Measurements from ENCODE around the gene GOSR1.
"Not testable (repeated sequence)": the region's sequence is repeated elsewhere in the genome, so short reads cannot be mapped to it uniquely, and the experiment has no call there.

GOSR1 gene

DNA sequence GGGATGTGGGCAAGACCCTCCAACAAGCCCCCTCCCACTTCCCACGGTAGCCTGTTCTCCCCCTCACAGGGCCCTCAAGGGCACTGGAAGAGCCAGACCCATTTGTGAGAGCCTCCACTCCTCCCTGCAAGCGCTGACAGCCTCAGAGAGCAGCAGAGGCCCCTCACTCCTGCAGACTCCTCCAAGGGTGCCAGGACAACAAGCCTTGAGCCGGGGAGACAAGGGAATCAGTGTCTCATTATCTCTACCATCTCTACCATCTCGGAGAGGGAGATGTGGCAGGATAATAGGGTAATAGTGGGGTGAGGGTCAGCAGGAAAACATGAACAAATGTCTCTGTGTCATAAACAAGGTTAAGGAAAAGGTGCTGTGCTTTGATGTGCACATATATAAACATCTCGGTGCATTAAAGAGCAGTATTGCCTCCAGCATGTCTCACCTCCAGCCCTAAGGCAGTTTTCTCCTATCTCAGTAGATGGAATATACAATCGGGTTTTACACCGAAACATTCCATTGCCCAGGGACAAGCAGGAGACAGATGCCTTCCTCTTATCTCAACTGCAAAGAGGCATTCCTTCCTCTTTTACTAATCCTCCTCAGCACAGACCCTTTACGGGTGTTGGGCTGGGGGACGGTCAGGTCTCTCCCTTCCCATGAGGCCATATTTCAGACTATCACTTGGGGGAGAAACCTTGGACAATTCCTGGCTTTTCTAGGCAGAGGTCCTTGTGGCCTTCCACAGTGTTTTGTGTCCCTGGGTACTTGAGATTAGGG, 86.1 kb downstream of the GOSR1 start:
- not testable (repeated sequence) for DNase-seq (ENCODE audit: low spot score)

DNA sequence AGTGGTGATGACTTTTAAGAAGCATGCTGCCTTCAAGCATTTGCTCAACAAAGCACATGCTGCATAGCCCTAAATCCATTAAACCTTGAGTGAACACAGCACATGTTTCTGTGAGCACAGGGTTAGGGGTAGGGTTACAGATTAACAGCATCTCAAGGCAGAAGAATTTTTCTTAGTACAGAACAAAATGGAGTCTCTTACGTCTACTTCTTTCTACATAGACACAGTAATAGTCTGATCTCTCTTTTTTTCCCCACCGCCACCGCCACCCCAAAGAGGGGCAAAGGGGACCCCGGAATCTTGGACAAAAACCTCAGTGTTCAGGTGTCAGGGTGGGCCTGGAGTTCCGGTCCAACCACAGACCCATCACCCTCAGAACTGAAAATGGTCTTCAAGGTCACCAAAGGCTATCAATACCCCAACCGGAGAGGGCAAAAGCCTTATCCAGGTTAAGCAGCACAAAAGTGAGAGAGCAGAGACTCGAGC, 86.7 kb downstream of the GOSR1 start:
- DNase-seq (ENCODE audit: low spot score), result not testable (repeated sequence)

- not testable (repeated sequence) for DNase-seq (ENCODE audit: low spot score)
Measured at GRCh38 chr17:30564422-30565072, 87.3 kb downstream of the GOSR1 start.

GRCh38 chr17:30565073-30565935, 88.1 kb downstream of the GOSR1 start:
- no peak for DNase-seq (ENCODE audit: low spot score)

- DNase-seq (ENCODE audit: low spot score), result not testable (repeated sequence)
Measured at GRCh38 chr17:30566104-30566503, 88.9 kb downstream of the GOSR1 start.

DNA sequence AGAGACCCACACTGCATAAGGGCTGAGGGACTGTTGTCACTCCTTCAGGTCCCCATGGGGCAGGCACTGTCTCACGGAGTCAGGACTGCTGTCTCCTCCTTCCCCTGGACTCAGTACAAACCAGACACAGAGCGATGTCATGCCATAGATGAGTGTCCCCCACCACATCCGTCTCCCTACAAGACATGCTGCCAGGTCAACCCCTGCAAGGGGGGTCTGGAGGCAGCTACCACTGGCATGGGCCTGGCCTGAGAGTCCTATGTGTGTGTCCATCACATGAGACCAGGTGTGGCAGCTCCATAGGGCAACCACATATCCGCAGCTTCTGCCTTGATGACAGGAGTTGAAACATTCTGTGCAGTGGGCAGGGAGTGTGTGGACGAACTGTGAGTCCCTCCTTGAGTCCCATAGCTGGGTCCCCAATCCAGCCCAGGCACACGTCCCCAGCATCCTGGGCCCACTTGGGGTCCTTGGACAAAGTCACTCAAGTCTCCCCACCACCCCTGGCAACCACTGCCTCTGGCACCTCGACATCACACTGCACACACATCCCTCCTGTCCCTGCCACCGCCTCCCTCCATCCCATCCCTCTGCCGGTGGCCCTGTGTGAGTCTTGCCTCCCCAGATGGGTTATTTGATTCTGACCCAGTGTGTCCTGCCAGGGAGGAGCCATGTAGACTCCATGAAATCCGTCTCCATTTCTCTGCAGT, 89.5 kb downstream of the GOSR1 start:
- not testable (repeated sequence) for DNase-seq (ENCODE audit: low spot score)

- DNase-seq (ENCODE audit: low spot score), result no peak
Measured at GRCh38 chr17:30567231-30568116, 90.3 kb downstream of the GOSR1 start.

GRCh38 chr17:30568117-30568430, 90.9 kb downstream of the GOSR1 start:
- no peak for DNase-seq (ENCODE audit: low spot score)

DNA sequence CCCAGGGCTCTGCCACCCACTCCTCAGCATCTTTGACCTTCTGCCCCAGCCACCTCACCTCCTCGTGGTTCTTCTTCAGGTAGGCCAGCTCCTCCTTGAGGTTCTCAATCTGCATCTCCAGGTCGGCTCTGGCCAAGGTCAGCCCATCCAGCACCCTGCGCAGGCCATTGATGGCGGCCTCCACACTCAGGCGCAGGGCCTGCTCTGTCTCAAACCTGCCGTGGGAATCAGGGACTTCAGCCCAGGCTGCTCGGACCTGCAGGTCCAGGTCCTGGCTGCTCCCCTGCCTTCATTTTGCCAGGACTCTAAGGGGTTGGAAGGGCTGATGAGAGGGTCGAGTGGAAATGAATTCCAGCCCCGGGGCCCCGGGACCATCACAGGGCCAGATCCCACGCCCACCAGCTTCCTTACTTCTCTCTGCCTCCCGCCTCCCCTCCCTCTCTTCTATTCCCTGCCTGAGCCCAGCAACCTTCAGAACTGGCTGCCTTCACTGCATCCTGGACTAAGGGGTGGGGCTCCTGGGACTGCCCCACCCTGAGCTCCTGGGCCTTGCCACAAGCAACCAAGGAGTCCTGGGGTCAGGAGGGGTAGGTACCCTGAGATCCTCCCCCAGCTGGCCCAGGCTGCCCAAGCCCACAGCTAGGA, 92.4 kb downstream of the GOSR1 start:
- DNase-seq (ENCODE audit: low spot score), result not testable (repeated sequence)

DNA sequence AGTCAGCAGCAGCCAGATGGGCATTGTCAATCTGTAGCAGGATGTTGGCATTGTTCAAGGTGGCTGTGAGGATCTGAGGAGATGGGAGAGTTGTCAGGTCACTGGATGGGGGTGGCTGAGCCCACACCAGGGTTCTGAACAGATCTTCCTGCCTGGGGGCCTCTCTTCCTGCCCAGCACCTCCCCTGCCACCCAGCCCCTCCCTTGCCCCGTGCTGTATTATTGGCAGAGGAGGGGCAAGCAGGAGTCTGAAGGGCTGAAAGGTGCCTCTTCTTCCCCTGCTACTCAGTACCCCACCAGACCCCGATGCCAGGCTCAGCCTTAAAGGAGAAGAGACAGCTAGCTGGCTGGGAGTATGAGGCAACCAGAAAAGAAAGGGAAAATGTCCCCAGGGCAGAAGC, 93.0 kb downstream of the GOSR1 start:
- DNase-seq (ENCODE audit: low spot score), result no peak

GRCh38 chr17:30570596-30571265, 93.5 kb downstream of the GOSR1 start:
- no peak for DNase-seq (ENCODE audit: low spot score)

DNA sequence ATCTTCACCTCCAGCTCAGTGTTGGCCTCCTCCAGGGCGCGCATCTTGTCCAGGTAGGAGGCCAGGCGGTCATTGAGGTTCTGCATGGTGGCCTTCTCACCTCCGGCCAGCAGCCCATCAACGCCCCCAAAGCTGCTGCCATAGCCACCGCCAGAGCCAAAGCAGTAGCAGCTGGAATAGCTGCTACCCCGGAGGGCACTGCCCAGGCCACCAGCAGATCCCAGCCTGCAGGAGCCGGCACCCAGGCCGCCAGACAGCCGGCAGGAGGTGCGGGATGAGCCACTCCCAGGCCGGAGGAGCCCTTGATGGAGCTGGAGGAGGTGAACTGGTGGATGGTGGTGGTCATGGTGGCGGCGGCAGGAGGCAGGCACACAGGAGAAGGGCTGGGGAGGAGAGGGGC, 94.2 kb downstream of the GOSR1 start:
- not testable (repeated sequence) for DNase-seq (ENCODE audit: low spot score)

DNA sequence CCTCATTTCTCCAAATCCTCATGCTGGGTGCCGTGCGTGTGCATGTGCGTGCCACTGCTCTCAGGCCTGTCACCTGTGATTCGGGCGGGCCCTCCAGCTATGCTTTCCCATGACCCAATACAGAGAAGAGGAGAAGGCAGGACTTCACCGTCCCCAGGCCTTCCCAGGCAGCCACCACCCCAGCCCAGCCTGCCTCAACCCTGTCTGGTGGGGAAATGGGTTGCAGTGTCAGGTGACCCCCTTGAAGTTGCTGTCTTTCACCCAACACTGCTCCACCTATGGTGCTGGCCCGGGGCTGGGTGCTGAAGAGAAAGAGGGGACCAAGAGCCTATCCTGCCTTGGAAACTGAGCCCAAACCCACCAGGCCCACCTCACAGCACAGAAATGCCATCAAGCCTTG, 94.7 kb downstream of the GOSR1 start:
- DNase-seq (ENCODE audit: low spot score), result no peak

DNA sequence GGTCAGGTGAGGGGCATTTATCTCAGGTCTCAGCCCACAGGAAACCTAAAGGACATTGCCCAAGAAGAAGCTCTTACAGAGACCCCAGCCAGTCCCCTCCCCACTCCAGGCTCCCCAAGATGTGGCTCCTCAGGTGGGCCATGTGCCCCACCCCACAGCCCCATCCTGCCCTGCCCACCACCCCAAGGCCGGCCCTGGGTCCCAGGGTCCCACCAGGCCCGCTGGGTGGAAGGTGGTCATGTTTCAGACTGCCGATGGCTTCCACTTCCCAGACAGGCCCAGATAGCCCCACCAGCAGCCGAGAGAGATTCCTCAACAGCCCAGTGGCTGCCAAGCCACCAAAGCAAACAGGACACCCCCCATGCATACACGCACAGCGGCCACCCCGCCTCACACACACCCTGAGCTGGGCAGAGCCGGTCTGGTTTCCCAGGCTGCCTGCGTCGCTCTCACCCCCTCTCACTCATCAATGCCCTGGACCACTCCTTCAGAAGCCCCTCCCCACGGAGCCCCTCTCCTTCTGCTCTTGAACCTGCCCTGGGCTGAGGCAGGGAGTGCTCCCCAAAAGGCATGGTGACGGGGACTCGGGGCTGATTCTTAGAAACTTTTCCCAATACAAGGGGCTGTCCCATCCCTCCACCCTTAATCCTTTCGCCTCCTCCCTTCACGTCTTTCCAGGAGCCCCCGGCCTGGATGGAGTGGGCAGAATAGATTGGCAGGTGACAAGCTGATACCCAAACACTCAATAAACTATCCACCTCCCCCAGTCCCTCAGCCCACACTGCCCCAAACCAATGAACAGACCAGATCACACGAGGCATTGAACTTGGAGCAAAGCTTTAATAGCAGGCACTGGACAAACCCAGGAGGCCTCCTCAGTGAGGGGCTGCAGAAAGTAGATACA, 95.7 kb downstream of the GOSR1 start:
- not testable (repeated sequence) for DNase-seq (ENCODE audit: low spot score)

DNA sequence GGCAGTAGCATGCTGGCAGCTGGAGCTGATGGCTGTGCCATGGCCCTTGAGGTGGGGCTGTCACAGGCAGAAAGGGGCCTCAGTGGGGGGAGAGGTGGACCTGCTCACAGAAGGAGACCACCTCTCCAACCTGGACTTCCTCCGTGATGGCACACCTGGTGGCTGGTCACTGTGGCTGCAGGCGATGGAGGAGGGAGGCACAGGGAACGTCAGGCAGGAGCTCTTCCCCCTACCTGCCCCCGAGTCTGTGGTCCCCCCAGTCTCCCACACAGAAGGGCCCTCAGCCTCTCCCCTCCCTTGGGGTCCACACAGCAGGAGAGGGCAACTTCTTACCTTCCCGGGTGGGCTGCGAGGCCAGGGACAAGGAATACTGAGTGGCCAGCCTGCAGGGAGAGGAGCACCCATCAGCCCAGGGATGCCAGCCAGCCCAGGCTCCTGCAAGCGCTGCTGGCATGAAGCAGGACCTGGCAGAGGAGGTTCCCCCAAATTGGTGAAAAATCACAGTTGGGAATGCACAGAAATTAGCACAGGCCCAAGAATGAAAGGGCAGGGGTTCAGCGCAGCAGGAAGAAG, 96.5 kb downstream of the GOSR1 start:
- DNase-seq (ENCODE audit: low spot score), result no peak

DNA sequence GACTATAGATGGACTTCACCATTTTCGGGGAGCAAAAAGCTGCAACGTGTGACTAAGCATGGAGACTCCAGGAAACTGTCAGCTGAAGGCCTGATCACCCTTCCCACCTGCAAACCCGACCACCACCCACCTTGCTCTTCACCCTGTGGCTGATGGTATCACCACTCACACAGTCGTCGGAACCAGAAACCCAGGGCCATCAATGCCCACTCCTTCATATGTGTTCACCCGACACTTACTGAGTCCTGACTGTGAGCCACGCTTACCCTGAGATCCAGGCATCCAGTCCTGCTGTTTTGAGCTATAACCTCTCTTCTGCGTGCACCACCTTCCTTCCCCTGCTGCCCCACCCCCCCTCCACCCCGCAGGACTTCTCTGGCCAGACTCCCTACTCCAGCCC, 97.1 kb downstream of the GOSR1 start:
- not testable (repeated sequence) for DNase-seq (ENCODE audit: low spot score)

- DNase-seq (ENCODE audit: low spot score), result not testable (repeated sequence)
Measured at GRCh38 chr17:30574806-30575205, 97.6 kb downstream of the GOSR1 start.

DNA sequence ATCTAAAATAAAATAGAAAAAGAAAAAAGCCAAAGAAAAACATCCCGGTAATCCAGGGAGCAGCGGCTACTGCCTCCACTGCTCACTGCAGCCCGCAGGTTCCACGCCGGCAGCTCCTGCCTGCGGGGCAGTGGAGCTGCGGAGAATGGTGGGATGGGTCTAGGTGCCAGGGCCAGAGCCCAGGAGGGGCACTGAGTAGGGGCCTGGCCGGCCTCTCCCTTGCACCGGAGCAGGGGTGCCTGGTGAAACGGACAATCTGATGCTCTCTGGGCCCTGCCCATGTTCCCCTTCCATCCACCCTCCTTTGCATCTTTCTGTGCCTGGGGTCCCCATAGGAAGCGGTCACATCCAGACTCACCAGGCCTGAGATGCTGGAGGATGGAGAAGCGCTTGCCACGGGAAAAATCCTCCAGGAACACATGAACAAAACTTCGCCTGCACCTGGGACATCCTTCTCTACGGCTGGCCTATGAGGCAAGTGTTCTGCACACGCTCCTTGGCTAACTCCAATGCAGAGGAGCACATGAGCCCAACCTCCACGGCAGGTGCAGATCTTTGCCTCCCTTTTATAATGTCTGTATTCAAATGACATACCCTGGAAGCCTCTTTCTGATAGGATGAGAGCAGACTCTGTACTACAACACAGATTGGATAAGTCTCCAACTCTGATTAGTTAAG, 98.6 kb downstream of the GOSR1 start:
- DNase-seq (ENCODE audit: low spot score), result not testable (repeated sequence)
